NOMO-1 treated with DMSO at 0.1 percent for 48 hours (cell line): ENCODE data around the gene DHX16.

ENCODE experiments used
- DNase-seq: peaks from one replicate; lab custom pipeline; 2025; ENCODE audit not compliant: unreplicated experiment; lab: John Stamatoyannopoulos, UW

The DHX16 gene

DNA sequence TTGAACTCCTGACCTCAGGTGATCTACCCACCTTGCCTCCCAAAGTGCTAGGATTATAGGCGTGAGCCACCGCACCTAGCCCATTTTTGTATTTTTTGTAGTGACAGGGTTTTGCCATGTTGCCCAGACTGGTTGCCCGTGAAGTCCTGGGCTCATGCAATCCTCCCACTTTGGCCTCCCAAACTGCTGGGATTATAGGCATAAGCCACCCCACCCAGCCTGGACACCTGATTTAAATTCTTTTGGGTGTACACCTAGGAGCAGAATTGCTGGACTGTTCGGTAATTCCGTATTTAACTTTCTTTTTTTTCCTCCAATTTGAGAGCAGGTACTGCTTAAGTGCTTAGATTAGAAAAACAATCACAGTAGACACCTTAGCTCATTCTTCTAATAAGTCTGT is 23.6 kb upstream of the DHX16 start:
- DNase-seq = no peak

DNA sequence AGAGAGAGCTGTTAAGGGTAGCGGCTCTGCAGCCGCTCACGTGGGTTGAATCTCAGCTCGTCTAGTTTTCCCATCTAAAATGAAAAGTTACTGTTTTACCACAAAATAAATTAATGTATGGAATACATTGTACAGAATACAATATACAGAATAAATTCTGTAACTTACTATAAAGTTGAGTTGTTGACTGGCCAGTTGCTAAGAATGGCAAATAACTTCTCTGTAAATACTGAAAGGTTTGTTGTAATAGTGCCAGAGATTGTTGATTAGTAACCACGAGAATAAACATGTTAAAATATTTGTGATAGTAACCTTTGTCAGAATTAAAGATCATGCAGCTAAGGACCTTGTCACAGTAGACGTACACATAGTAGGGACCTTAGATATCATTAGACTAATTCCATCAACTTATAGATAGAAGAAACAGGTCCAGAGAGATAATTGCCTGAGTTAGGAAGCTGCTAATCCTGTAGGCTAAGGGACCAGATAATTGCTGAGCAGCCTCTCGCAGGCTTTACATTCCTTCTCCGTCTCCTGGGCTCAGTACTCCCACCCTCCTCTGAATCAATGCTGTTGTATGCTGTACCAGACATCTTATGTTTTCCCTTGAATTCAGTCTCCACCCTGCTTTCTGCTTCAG is 18.5 kb upstream of the DHX16 start:
- no peak for DNase-seq

DNA sequence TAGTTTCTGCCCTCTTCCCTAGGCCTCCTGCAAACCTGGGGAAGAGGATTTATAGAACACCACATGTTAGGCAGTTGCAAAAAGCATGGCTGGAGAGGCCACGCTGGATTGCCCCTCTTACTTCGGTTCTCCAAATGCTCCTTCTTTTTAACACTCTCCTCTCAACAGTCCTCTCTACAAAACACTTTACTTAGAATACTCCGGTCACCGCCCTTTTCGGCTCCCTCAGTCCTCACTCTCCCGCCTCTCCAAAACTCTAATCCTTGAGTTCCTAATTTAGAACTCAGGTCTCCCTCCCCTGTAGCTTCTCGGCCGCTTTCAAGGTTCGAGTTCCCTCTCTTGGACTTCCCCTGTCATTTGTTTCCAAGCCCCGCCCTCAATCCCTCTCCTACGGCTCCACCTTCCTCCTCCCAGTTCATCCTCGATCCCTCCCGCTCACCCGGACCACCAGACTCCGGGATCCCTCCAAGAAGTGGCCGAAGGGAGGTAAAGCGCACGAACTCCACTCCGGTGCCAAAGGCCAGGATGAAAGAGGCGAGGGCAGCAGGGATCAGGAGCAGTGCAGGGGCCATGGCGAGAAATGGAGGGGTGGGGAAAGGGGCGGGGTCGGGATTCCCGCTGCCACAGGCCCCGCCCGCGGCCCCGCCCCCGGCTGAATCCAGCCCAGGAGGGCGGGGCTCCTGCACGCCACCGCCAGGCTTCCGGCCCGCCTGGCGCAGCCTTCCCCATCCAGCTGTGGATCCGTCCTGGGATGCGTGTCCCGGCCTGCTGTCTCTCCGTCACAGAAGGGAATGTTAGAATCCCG is 17.8 kb upstream of the DHX16 start, which contains the start of gene NRM:
TSS of gene NRM (minus strand) at position 582 of the 805 bp plus-strand sequence. CDS start at position 572, 10 bp downstream.
- peak; percentile 78 for DNase-seq

DNA sequence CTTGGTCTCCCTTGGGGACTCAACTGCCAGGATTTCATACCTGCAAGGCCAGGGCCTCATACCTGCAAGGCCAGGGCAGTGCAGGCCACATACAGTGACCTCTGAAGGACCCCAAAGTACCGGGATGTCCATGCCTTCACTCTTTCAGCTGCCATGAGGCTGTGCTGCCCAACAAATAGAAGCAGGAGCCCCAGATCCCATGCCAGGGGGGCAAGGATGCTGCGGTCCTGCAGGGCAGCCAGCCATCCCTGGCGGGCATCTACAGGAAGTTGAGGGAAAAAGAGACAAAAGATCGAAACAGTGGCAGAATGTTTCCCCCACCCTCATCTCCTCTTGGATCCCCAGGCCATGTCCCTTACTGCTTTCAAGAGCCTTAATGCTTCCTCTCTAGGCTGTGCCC is 17.2 kb upstream of the DHX16 start:
- DNase-seq = no peak

DNA sequence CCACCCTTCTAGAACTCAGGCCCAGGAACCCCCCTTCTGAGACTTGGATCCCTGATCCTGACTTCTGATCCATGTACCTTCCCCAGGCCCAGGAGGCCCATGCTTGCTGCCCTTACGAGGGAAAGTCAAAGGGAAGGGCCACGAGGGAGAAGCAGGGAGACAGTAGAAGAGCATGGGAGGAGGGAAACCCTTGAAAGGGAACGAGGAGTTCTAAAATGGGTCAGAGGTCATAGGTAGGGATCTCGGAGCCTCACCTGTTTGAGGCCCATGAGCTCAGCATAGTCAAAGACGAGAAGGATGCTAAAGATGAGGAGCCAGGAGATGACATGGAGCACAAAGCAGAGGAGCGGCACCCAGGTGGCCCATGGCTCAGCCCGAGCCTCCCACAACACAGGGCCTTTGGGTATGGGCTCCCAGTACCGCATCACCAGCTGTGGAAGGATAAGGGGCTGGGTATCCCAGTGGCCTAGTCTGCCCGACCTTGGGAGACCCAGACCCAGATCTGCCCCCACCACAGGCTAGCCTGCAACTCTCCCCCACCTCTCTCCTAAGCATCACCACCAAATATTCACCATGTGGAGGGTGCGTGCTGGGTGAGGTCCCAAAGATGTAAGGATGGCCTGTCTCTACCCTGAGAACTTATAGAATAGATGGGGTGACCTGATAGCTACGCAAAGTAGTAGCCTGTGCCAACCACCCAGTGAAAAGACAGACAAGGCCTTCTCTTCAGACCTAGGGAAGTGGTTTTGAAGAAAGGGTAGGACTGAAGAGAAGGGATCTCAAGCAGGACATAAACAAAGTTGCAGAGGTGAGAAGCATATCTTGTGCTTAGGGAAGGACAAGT is 16.4 kb upstream of the DHX16 start:
- no peak for DNase-seq

DNA sequence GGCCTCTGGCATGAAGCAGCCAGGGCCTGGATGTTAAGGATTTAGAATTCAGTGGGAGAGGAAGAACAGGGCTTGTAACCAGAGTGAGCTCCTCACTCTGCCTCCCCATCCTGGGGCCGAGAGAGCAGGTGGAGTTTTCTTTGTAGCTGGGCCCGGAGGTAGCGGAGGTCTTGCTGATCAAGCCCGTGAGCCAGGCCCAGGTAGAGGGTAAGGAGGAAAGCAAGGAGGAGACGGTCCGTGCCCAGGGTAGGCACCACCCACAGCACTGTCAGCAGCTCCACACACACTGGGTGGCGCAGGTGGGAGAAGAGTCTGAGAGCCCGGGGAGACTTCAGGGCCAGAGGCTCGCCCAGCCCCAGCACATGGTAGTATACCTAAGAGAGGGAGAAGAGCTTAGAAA is 15.8 kb upstream of the DHX16 start:
- no peak for DNase-seq

DNA sequence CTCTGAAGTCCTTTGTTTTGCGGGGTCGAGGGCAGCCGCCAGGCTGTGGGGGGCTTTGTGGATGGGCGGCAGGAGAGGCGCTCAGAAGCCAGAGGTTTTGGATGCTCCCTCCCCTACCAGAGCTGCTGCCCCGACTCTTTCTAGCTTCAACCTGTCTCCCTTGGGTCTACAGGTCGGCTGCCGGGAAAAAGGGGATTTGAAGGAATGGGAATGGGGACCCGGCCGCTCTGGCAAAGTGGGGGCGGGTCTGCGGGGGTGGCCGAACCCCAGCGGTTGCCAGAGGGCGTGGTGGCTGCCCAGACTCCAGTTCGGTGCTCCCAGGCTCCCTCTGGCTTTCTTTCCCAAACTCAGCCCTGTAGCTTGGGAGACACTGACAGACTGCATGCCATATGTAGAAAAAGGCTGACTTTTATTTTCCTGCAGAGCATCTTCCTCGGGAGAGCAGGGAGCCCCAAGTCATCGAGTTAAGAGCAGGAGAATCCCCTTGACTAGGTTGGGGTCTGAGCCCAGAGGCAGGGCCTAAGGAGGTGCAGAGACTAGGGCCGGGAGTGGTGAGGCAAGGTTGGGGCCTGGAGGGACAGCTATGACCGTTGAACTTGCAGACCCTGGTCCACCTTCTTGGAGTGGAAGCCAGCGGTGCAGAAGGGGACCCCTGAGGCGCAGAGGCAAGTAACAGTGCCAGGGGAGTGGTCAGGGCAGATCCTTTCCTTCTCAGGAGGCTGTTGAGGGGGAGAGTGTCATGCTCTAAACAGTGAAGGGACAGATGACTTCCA is 15.0 kb upstream of the DHX16 start:
- DNase-seq = no peak

DNA sequence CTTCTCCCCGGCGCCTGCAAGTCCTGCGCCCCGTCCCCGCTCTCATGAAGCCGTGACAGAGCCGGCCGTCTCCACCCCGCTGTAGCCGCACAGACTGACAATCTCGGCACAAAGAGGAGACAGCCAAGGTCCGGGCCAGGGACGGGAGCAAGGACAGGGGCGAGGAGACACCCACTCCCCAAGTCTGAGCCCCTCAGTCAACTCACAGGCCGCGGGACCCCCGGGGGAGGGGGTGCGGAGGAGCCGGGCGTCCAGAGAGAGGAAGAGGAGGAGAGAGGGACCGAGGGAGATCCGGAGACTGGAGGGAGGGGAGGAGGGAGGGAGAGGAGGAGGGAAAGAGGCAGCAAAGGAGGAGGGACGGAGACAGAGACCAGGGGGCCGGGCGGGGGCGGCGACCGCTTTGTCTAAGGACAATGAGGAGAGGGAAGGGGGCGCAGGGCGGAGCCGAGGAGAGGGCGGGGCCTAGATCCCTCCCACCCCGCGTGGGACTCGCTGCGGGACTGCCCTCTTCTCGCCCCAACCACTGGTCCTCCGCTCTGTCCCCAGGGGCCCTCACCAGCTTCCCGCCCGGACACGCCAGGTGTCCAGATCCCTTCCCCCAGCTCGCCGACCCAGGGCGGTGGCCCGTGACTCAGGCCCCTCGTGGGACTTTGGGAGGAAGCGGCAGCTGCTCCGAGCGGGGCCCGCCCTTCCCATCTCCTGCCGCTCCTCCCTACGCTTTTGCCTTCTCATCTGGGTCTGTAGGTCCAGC is 14.3 kb upstream of the DHX16 start:
- peak; percentile 88 for DNase-seq

DNA sequence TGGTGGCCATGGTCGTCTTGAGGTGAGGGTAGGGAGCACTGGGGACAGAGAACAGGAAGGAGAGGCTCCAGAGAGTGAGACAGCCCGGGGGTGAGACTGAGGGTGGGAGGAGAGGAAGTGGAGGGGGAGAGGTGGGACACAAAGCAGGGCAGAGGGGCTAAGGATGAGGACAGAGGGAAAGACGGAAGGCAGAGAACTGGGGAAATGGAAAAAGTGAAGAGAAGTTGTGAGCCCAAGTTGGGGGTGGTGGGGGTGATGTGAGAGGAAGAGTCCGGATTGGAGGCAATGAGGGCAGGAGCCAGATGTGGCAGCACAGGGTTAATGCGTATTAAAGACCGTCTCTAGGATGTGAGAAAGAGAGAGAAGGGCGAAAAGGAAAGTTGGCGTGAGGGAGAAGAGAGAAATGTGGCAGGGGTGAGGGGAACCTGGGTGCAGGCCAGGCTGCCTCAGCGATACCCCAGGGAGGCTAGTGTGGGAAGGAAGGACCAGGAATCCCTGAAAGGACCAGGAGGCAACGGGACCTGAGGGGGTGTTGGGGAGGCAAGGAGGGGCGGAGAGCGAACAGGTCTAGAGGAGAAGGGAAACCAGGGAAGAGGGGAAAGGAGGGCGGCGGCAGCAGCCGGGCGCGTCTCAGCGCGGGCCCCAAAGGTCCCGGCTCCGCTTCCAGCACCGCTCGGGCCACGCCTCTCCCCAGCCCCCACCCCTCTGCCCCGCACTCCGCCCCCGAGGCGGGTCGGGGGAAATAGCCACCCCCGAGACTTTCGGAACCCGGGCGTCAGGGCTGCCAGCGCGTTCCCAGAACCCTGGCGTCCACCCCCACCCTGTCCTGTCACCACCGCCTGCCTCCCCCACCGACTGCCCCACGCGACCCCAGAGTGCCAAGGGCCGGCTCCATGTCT is 13.5 kb upstream of the DHX16 start, which contains the start of gene PPP1R18:
TSS of gene PPP1R18 (minus strand) at position 637 of the 899 bp plus-strand sequence. CDS start at position 10, 627 bp downstream.
- peak; percentile 42 for DNase-seq

DNA sequence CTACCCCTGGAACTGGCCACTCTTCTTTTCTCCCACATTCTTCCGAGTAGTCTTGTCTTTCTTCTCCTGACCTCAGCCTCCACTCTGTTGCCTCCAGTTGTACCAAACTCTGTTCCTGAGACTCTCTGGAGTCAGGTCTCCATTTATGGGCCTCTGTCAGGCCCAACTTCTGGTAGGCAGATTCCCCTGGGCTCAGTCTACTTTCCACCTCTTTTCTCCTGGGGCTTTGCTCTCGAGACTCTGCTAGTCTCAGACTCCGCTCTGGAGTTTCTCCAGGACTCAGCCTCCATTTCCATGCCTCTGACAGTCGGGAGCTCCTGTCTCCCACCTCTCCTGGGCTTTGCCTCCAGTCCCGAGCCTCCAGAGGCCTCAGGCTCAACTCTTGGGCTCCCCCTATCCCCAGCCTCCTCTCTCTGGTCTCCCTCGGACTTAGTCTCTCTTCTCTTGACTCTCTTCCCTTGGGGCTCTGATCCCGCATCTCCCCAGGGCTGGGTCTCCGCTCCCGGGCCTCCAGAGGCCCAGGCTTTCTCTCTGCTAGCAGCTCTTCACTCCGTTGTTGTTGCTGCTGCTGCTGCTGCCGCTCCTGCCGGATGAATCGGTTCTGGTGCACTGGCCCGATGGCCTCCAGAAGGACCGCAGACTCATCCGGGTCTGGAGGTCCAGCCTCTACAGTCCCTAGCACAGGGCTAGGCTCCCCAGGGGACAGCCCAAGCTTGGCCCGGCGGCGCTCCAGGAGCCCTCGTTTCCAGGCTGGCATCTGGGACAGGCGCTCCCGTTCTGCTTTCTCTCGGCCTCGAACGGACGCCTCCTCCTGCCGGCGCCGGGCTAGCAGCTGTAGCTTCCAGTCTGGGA is 12.6 kb upstream of the DHX16 start:
- DNase-seq = peak; percentile 43

DNA sequence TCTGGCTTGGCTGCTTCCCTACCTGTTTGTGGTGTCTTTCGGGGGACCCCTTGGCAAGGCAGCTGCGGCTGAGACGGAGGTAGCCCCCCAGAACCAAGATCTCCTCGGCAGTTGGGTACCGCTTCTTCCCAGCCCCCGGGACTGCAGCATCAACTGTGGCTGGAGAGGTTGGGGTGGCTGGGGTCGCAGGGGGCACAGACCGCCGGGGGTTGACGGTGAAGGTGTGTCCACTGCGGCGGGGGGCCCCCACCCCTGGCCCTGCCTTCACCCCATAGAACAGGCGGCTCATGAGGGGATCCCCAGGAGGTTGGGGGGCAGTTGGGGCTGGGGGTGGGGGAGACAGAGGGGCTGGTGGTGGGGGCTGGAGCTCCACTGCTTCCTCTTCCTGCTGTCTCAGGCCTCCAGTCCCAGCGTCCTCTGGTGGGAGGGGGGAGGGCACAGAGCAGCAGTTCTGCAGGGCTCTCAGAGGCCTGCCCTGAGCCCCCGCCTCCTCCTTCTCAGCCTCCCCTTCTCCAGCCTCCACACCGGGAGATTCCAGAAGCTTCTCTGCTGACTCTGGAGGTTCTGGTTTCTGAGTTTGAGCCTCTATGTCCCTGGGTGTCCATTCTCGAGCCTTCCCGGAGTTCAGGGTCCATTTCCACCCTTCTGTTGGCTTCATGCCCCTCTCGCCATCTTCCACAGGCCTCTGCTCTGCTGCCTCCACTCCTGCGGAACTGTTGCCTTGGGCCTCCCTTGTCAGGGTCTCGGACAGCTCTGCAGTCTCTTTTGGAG is 11.8 kb upstream of the DHX16 start:
- DNase-seq = peak; percentile 64

DNA sequence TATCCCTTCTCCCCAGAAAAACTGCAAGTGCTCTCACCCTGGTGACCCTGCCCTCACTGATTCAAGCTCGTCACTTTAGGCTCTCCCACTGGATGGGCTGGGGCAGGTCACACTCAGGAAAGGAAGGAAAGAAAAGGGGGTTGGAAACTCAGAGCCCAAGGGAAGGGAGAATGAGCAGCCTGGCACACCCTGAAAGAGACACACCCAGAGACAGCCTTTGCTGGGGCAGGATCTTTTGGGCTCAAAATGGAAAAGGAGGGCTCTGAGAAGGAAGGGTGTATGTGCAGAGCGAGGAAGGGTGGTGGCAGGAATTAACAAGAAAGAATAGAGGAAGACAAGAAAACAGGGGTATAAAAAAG is 11.2 kb upstream of the DHX16 start:
- no peak for DNase-seq

DNA sequence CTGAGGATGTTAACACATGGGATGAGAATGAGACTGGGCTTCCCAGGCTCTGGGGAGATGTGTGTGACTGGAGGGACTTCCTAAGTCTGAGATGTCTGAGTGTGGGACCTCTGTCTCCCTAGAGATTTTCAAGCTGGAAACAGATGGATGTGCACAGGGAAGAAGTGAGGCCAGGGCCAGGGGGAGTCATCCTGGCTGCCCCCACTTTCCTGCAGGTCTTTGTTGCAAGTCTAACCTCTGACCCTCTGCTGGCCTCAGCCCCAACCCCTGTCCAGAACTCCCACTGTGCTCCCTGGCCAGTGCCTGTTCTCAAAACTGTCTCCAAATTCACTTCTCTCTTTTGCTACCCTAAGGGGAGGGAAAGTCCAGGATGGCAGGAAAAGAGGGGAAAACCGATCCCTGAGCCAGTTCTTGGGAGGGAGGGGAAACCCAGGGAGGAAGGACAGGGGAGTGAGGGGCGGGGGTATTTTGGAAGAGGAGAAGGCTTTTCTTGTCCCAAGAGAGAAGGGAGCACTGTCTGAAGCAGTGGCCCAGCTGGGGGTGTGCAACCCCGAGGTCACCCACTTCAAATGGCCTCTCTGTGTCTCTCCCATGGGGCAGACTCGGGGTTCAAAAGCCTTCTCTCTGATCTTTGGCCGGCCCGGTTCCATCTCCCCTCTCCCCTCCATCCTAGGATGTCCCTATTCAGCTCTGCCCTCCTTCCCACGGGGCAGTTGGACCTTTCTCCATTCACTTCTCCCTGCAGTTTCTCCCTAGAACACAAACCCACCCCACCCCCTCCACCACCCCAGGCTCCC is 10.6 kb upstream of the DHX16 start:
- DNase-seq = no peak

DNA sequence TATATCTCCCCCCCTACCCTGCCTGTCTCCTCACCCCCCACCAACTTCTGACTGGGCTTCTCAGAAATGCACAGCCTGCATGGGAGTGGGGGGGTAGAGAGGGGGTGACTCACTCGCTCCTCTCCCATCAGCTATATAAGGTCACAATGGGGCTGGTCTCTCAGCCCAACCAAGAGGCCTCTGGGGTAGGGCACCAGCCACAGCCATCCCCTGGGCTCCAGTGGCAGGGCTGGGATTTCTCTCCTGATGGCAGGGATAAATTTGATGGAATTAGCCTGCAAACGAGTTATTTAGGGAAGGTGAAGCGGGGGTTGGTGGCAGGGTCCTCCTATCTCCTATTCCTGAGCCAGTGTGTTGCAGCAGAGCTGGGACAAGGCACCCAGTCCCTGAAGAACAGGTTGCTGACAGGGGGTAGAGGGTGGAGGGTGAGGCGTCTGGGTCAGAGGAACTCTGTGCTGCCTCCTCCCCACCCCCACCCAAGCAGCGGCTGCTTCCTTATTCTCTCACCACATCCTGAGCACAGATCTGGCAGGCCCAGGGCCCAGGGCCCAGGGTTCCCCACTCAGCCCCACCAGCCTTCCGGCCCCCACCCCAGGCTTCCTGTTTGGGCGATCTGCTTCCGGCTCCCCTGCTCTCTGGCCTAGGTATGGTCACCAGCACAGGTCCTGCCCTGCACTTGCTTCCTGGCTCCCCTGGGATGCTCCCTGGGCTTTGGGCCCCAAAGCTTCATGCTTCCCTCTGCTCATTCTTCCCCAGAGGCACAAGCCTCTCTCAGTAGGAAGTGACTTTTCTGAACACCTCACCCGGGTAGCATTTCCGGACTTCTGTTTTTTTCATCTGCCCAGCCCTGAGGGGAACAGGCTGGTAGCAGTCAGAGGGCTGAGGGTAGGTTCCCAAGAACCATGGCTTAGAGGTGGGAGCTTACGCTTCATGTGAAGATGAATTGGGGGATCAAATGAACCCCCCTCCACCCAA is 9.6 kb upstream of the DHX16 start:
- peak; percentile 96 for DNase-seq

DNA sequence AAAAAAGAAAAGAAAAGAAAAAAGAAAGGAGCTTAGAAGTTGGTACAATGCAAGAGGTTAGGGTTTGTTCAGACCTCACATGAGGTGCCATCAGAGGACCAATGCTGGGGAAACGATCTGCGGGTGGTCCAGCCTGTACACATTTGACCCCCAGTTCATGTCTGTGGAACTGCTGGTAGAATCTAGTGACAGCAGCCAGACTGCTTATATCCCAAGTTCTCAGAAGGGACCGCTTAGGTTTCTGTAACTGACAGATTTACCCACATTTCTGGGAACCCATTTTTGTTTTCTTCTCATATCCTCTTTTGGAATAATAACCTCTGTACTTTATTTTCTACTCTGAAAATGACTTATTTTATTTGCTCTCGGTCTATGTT is 8.9 kb upstream of the DHX16 start:
- no peak for DNase-seq
